ENCODE results near the gene IRF2BP2. TPM values are rescaled to one million over a fixed set of nuclear protein-coding genes. Genes with fewer than 3 reads are reported as not detected.

The IRF2BP2 gene
- total and polyA plus RNA-seq, 5 donors = 69.3 to 123 (median 107) TPM

Other genes with a start within 250 kb of the IRF2BP2 start
- 10 to 100 TPM; 24.7 to 41.4 (median 34.8) TPM for gene COA6, start 236.7 kb downstream of the IRF2BP2 start, total RNA-seq
- 94.3 TPM for gene COA6, start 236.7 kb downstream of the IRF2BP2 start, polyA plus RNA-seq
- gene TARBP1, start 131.0 kb downstream of the IRF2BP2 start, total RNA-seq = 10 to 100 TPM; 10.7 to 12.0 (median 11.4) TPM
- gene TARBP1, start 131.0 kb downstream of the IRF2BP2 start, polyA plus RNA-seq = 10.8 TPM